ENCODE measurements around the gene FRMPD4.

GRCh38 chrX:12548341-12548740, 410.1 kb downstream of the FRMPD4 start:
- TF ChIP-seq POLR2A (IDR thresholded peaks at IDR 0.05; ENCODE audit: low read length) (no peak), GATA1 (IDR thresholded peaks at IDR 0.05; ENCODE audit: low read depth, low read length) (no peak)
